Measurements from ENCODE around the gene EVI2B.

GRCh38 chr17:31289790-31290189 lies 24.1 kb downstream of the EVI2B start:
- TF ChIP-seq CTCF (conservative IDR thresholded peaks at IDR 0.05; ENCODE audit: low read length) (no peak), EZH2phosphoT487 (IDR thresholded peaks at IDR 0.05; ENCODE audit: borderline replicate concordance, low read depth, low read length) (no peak)

Measured in OCI-LY7 (cell line).